HepG2 (cell line): Measurements from ENCODE around the gene SNAPC4. TPM values are rescaled to one million over a fixed set of nuclear protein-coding genes. Genes with fewer than 3 reads are reported as not detected.

ENCODE experiments used
- FOXK2 ChIP-seq: fragments of 450-650 bp; IDR thresholded peaks from 2 replicates; pipeline ENCODE4 v1.6.1; 2016
- MAZ ChIP-seq, 2 experiments: sonication (generic) in 1 of 2; formaldehyde crosslinking in 1 of 2; IDR thresholded peaks; 2 replicates each; pipeline versions ENCODE4 v1.5.0 to v1.6.1; 2012 to 2020; ENCODE audit warnings: low read depth in 2 of 2, mild to moderate bottlenecking in 2 of 2, borderline replicate concordance in 1 of 2, improper control_type of control experiment in 1 of 2, low read length in 1 of 2, missing genetic modification reagents in 1 of 2, moderate library complexity in 1 of 2
- SMAD1 ChIP-seq: sonication (generic); formaldehyde crosslinking; IDR thresholded peaks from 2 replicates; pipeline ENCODE4 v1.4.0; 2020; ENCODE audit warnings: missing genetic modification reagents, low read depth, mild to moderate bottlenecking, borderline replicate concordance
- ZNF607 ChIP-seq: sonication (generic); formaldehyde crosslinking; IDR thresholded peaks from 2 replicates; pipeline ENCODE4 v1.5.1; 2020; ENCODE audit warnings: missing genetic modification reagents, mild to moderate bottlenecking, borderline replicate concordance
- polyA plus RNA-seq, 8 experiments: library from polyadenylated mRNA; depleted of rRNA in 3 of 8; stranded (reverse) in 7 of 8; unstranded in 1 of 8; fragments of >200 nt; fragmentation: Illumina TruSeq in 4 of 8; extraction: Trizol in 4 of 8; gene quantifications; 2 replicates each; pipeline versions ENCODE4 v1.2.1 to v1.2.3, GENCODE V29; 2011 to 2016; ENCODE audit warnings: low read depth in 4 of 8, missing spikeins in 1 of 8, mixed read lengths in 1 of 8; ENCODE audit not compliant: insufficient read depth in 1 of 8
- total RNA-seq, 5 experiments: library from RNA; depleted of rRNA; stranded (reverse); fragments of >200 nt; fragmentation: Illumina TruSeq; extraction: Trizol; gene quantifications; 2 replicates each; pipeline ENCODE4 v1.2.3, GENCODE V29; 2016; ENCODE audit warnings: low read depth in 1 of 5
- TF ChIP-seq, protein P1 (sequence below): sonication (generic); formaldehyde crosslinking; IDR thresholded peaks from one replicate; pipeline ENCODE4 v1.5.1; 2020; ENCODE audit warnings: mild to moderate bottlenecking, missing genetic modification reagents; ENCODE audit errors: not compliant biosample characterization

SNAPC4 gene
- total and polyA plus RNA-seq, 2 of the 13 experiments (the other 11 are each of a cell fraction or from before 2014, with no cell fraction given) = 2.0 to 6.0 TPM

DNA sequence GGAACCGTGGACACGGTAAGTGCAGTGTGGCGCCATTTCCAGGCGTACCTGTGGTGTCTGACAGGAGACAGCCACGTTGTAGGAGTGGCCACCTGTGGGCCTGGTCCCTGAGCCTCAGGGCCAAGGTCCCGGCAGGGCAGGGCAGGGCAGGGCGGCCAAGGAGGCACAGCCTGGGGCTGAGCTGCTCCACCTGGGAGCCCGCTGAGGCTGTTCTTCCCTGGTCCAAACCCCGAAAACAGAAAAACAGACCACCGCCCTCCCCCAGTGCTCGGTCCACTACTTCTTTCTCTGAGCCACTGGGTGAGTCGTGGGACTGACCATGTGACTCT is 19.1 kb upstream of the SNAPC4 start (continued):
- TF ChIP-seq, protein P1, sequence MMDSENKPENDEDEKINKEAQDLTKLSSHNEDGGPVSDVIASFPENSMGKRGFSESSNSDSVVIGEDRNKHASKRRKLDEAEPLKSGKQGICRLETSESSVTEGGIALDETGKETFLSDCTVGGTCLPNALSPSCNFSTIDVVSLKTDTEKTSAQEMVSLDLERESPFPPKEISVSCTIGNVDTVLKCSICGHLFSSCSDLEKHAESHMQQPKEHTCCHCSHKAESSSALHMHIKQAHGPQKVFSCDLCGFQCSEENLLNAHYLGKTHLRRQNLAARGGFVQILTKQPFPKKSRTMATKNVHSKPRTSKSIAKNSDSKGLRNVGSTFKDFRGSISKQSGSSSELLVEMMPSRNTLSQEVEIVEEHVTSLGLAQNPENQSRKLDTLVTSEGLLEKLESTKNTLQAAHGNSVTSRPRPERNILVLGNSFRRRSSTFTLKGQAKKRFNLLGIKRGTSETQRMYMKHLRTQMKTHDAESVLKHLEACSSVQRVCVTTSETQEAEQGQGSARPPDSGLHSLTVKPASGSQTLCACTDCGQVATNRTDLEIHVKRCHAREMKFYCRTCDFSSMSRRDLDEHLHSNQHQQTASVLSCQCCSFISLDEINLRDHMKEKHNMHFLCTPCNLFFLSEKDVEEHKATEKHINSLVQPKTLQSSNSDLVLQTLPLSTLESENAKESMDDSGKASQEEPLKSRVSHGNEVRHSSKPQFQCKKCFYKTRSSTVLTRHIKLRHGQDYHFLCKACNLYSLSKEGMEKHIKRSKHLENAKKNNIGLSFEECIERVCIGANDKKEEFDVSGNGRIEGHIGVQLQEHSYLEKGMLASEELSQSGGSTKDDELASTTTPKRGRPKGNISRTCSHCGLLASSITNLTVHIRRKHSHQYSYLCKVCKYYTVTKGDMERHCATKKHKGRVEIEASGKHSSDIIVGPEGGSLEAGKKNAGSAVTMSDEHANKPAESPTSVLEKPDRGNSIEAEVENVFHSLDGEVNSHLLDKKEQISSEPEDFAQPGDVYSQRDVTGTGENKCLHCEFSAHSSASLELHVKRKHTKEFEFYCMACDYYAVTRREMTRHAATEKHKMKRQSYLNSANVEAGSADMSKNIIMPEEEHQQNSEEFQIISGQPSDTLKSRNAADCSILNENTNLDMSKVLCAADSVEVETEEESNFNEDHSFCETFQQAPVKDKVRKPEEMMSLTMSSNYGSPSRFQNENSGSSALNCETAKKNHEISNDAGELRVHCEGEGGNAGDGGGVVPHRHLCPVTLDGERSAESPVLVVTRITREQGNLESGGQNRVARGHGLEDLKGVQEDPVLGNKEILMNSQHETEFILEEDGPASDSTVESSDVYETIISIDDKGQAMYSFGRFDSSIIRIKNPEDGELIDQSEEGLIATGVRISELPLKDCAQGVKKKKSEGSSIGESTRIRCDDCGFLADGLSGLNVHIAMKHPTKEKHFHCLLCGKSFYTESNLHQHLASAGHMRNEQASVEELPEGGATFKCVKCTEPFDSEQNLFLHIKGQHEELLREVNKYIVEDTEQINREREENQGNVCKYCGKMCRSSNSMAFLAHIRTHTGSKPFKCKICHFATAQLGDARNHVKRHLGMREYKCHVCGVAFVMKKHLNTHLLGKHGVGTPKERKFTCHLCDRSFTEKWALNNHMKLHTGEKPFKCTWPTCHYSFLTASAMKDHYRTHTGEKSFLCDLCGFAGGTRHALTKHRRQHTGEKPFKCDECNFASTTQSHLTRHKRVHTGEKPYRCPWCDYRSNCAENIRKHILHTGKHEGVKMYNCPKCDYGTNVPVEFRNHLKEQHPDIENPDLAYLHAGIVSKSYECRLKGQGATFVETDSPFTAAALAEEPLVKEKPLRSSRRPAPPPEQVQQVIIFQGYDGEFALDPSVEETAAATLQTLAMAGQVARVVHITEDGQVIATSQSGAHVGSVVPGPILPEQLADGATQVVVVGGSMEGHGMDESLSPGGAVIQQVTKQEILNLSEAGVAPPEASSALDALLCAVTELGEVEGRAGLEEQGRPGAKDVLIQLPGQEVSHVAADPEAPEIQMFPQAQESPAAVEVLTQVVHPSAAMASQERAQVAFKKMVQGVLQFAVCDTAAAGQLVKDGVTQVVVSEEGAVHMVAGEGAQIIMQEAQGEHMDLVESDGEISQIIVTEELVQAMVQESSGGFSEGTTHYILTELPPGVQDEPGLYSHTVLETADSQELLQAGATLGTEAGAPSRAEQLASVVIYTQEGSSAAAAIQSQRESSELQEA (CRISPR knock-in tag) = no peak
- TF ChIP-seq SMAD1 (CRISPR knock-in tag) (no peak), ZNF607 (CRISPR knock-in tag) (no peak), FOXK2 (no peak), MAZ (IDR thresholded peaks at IDR 0.05; ENCODE audit: borderline replicate concordance, low read depth, low read length) (no peak), MAZ (CRISPR knock-in tag; IDR thresholded peaks at IDR 0.05; ENCODE audit: low read depth) (no peak)
- TF ChIP-seq, all 625 proteins: peak for 0
